AG09319 (cell line): Measurements from ENCODE around the gene NDUFV1.
"Not testable (repeated sequence)": the region's sequence is repeated elsewhere in the genome, so short reads cannot be mapped to it uniquely, and the experiment has no call there.

Experiments
- DNase-seq: peaks from one replicate; pipeline ENCODE4 v3.0.0-alpha.2; 2010; ENCODE audit warnings: low read depth; ENCODE audit errors: extremely low read depth
- CTCF ChIP-seq: IDR thresholded peaks from 2 replicates; pipeline ENCODE4 v1.5.1; 2011; ENCODE audit warnings: low read depth, mild to moderate bottlenecking, inconsistent platforms, low read length, moderate library complexity

NDUFV1 gene

GRCh38 chr11:67614730-67615714 lies 8.3 kb downstream of the NDUFV1 start:
- TF ChIP-seq CTCF, result peak; percentile 36
- no peak for DNase-seq

GRCh38 chr11:67615728-67616430 lies 9.1 kb downstream of the NDUFV1 start:
- no peak for TF ChIP-seq CTCF
- no peak for DNase-seq

GRCh38 chr11:67616431-67617242 lies 9.9 kb downstream of the NDUFV1 start:
- DNase-seq, result no peak

GRCh38 chr11:67617243-67617953 lies 10.7 kb downstream of the NDUFV1 start:
- DNase-seq, result no peak
- TF ChIP-seq CTCF, result no peak

More at GRCh38 chr11:67616431-67617242, 9.9 kb downstream of the NDUFV1 start:
- no peak for TF ChIP-seq CTCF

- DNase-seq, result not testable (repeated sequence)
Observed at GRCh38 chr11:67618901-67619659, 12.3 kb downstream of the NDUFV1 start.

GRCh38 chr11:67619683-67620618 lies 13.2 kb downstream of the NDUFV1 start:
- DNase-seq, result not testable (repeated sequence)

GRCh38 chr11:67620621-67621020 lies 13.9 kb downstream of the NDUFV1 start:
- not testable (repeated sequence) for DNase-seq

- DNase-seq, result not testable (repeated sequence)
Observed at GRCh38 chr11:67621928-67622327, 15.2 kb downstream of the NDUFV1 start.

GRCh38 chr11:67622905-67623304 lies 16.2 kb downstream of the NDUFV1 start:
- not testable (repeated sequence) for DNase-seq

- not testable (repeated sequence) for DNase-seq
Observed at GRCh38 chr11:67623795-67624194, 17.1 kb downstream of the NDUFV1 start.

GRCh38 chr11:67626131-67626833 lies 19.5 kb downstream of the NDUFV1 start:
- DNase-seq, result not testable (repeated sequence)
